ENCODE measurements around the gene OPN4.
A peak's percentile ranks its signal among the peaks of the same experiment; 100 is the strongest.

DNA sequence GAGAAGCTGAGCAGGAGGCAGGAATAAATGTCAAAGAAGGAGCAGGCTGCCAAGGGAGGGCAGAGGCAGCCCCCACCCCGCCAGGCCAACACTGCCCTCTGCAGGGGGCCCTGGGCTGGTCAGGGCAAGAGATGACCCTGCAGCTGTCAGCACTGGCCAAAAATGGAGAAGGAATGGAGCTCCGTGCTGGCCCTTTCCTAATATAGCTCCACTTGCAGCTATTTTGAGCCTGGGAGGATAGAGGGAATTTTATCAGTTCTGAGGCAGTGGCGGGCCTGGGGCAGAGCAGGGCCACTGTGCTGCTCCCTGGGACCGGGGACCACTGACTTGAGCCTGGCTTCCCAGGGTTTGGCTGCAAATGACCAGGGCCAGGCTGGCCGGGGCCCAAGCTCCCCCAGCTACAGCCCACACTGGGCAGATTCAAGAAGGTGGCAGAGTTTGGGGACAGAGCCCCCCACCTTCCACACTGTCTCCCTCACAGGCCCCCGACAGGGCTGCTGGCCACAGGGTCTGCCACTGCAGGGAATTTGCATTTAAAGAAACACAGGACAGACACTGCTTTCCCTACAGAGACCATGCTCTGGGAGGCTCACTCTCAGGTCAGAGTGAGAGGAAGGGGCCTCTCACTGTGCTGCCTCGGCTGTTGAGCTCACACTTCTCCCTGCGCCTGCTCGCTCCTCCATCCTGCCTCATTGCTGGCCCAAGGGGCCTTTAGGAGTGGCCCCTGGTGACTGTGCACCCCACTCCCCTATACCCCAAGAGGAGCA lies 30.2 kb downstream of the OPN4 start:
- TF ChIP-seq, protein P1, sequence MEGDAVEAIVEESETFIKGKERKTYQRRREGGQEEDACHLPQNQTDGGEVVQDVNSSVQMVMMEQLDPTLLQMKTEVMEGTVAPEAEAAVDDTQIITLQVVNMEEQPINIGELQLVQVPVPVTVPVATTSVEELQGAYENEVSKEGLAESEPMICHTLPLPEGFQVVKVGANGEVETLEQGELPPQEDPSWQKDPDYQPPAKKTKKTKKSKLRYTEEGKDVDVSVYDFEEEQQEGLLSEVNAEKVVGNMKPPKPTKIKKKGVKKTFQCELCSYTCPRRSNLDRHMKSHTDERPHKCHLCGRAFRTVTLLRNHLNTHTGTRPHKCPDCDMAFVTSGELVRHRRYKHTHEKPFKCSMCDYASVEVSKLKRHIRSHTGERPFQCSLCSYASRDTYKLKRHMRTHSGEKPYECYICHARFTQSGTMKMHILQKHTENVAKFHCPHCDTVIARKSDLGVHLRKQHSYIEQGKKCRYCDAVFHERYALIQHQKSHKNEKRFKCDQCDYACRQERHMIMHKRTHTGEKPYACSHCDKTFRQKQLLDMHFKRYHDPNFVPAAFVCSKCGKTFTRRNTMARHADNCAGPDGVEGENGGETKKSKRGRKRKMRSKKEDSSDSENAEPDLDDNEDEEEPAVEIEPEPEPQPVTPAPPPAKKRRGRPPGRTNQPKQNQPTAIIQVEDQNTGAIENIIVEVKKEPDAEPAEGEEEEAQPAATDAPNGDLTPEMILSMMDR (conservative IDR thresholded peaks at IDR 0.05; ENCODE audit: low read depth, low read length), result peak; percentile 74
- TF ChIP-seq EZH2 (IDR thresholded peaks at IDR 0.05; ENCODE audit: low read length, unreplicated experiment) (no peak), EZH2phosphoT487 (IDR thresholded peaks at IDR 0.05; ENCODE audit: borderline replicate concordance, low read length) (no peak)

Data from PC-3 (cell line).